Measurements from ENCODE around the gene ZBTB7C.

ZBTB7C gene

GRCh38 chr18:48351216-48352050 lies 57.8 kb downstream of the ZBTB7C start:
- no peak for DNase-seq

- no peak for DNase-seq
Observed at GRCh38 chr18:48348739-48349138, 60.4 kb downstream of the ZBTB7C start.

- no peak for DNase-seq
Observed at GRCh38 chr18:48347756-48348326, 61.3 kb downstream of the ZBTB7C start.

GRCh38 chr18:48345596-48345995 lies 63.6 kb downstream of the ZBTB7C start:
- no peak for DNase-seq

GRCh38 chr18:48342581-48342980 lies 66.6 kb downstream of the ZBTB7C start:
- no peak for DNase-seq

GRCh38 chr18:48342125-48342524 lies 67.1 kb downstream of the ZBTB7C start:
- no peak for DNase-seq

GRCh38 chr18:48340560-48340959 lies 68.6 kb downstream of the ZBTB7C start:
- DNase-seq = no peak

GRCh38 chr18:48339692-48340091 lies 69.5 kb downstream of the ZBTB7C start:
- no peak for DNase-seq

- DNase-seq = no peak
Observed at GRCh38 chr18:48338915-48339314, 70.3 kb downstream of the ZBTB7C start.

GRCh38 chr18:48337053-48337452 lies 72.1 kb downstream of the ZBTB7C start:
- DNase-seq = no peak

GRCh38 chr18:48336332-48336731 lies 72.9 kb downstream of the ZBTB7C start:
- no peak for DNase-seq

GRCh38 chr18:48335829-48336228 lies 73.4 kb downstream of the ZBTB7C start:
- no peak for DNase-seq

GRCh38 chr18:48334845-48335244 lies 74.3 kb downstream of the ZBTB7C start:
- no peak for DNase-seq

- no peak for DNase-seq
Observed at GRCh38 chr18:48333563-48333962, 75.6 kb downstream of the ZBTB7C start.

- no peak for DNase-seq
Observed at GRCh38 chr18:48330016-48330991, 78.9 kb downstream of the ZBTB7C start.

GRCh38 chr18:48328473-48329210 lies 80.5 kb downstream of the ZBTB7C start:
- no peak for DNase-seq

- DNase-seq = no peak
Observed at GRCh38 chr18:48326901-48327675, 82.1 kb downstream of the ZBTB7C start.

- DNase-seq = no peak
Observed at GRCh38 chr18:48325115-48325665, 84.0 kb downstream of the ZBTB7C start.

- DNase-seq = no peak
Observed at GRCh38 chr18:48324651-48325050, 84.5 kb downstream of the ZBTB7C start.

- no peak for DNase-seq
Observed at GRCh38 chr18:48323151-48323550, 86.0 kb downstream of the ZBTB7C start.

- DNase-seq = no peak
Observed at GRCh38 chr18:48321536-48321935, 87.6 kb downstream of the ZBTB7C start.

- no peak for DNase-seq
Observed at GRCh38 chr18:48321121-48321520, 88.1 kb downstream of the ZBTB7C start.

Measured in NCI-H1048 (cell line).